Measurements from ENCODE around the gene STAC2. TPM values are rescaled to one million over a fixed set of nuclear protein-coding genes. Genes with fewer than 3 reads are reported as not detected.

STAC2 gene
- total RNA-seq, 4 donors from 2014 or later: 0.20 to 0.30 TPM; not detected in 2

GRCh38 chr17:39181303-39181702 lies 44.4 kb downstream of the STAC2 start:
- Histone ChIP-seq H3K27me3 (no peaks in the 10 kb centered on the region), H3K36me3 (peaks cover 0 to 89% (median 0%) of the 10 kb centered on the region in 3 donors), H3K9me3 (no peaks in the 10 kb centered on the region), H3K27ac (no peak overlapping the region), H3K4me1 (no peaks in the 10 kb centered on the region), H3K4me3 (no peak overlapping the region)
- WGBS, 2 donors: 90 to 91% methylated on average over 5 of the region's 5 CpGs
- DNase-seq (ENCODE audit: low spot score in 2 of 2): no peak
- TF ChIP-seq EP300 (IDR thresholded peaks at IDR 0.05) (no peak), POLR2A (IDR thresholded peaks at IDR 0.05) (no peak), CTCF (IDR thresholded peaks at IDR 0.05) (no peak)

DNA sequence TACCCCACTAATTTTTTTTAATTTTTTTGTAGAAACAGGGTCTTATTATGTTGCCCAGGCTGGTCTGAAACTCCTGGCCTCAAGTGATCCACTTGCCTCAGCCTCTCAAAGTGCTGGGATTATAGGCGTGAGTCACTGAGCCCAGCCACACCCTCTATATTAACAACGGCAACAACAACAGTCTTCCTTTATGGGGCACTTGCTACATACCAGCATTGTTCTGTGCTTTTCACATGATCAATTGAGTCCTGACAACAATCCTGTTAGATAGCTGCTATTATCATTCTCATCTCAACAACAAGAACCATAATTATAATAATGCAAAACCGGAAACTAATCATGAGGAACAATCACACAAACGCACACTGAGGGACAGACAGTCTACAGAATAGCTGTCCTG lies 47.2 kb downstream of the STAC2 start:
- WGBS, 2 donors: 52 to 67% methylated on average over 4 of the region's 4 CpGs
- Histone ChIP-seq H3K27ac (peak overlapping the region in 1 of 4 donors; percentile 1), H3K9me3 (no peaks in the 10 kb centered on the region), H3K4me3 (no peak overlapping the region), H3K27me3 (no peaks in the 10 kb centered on the region), H3K36me3 (peaks cover 0 to 74% (median 0%) of the 10 kb centered on the region in 3 donors), H3K4me1 (peaks cover 0 to 12% (median 4%) of the 10 kb centered on the region in 4 donors)
- TF ChIP-seq POLR2A (IDR thresholded peaks at IDR 0.05): no peak
- TF ChIP-seq EP300 (IDR thresholded peaks at IDR 0.05): no peak
- DNase-seq (ENCODE audit: low spot score in 2 of 2): no peak

DNA sequence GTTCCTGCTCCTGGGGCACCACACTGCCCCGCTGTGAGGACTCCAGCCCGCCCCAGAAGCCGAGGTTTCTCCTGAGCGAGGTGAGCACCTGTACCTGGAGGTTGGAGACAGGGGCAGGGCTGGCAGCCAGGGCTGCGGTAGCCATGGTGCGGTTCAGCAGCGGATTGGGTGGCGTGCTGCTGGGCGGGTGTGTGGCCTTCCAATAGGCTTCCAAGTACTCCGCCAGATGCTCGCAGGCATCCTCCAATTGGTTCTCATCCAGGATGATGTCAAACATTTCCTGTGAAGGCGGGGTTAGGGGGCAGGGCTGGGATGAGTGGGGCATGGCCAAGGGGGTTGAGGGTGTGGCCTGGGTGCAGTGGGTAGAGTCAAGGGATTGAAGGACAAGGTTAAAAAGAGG lies 48.5 kb downstream of the STAC2 start:
- H3K4me1 ChIP-seq: peaks cover 0 to 12% (median 4%) of the 10 kb centered on the region in 4 donors
- no peak for DNase-seq (ENCODE audit: low spot score in 2 of 2)
- no peak overlapping the region for H3K27ac ChIP-seq
- TF ChIP-seq EP300 (IDR thresholded peaks at IDR 0.05) (no peak), POLR2A (IDR thresholded peaks at IDR 0.05) (no peak), CTCF (IDR thresholded peaks at IDR 0.05) (no peak)
- H3K27me3 ChIP-seq: no peaks in the 10 kb centered on the region
- H3K36me3 ChIP-seq: peaks cover 0 to 61% (median 0%) of the 10 kb centered on the region in 3 donors
- H3K9me3 ChIP-seq: no peaks in the 10 kb centered on the region
- WGBS, 2 donors: 87% methylated on average over 8 to 12 of the region's 12 CpGs
- no peak overlapping the region for H3K4me3 ChIP-seq

- WGBS, 2 donors: 62 to 71% methylated on average over 10 of the region's 10 CpGs
- H3K27me3 ChIP-seq: no peaks in the 10 kb centered on the region
- no peaks in the 10 kb centered on the region for H3K9me3 ChIP-seq
- no peak for TF ChIP-seq POLR2A (IDR thresholded peaks at IDR 0.05)
- no peak for TF ChIP-seq EP300 (IDR thresholded peaks at IDR 0.05)
- no peak for TF ChIP-seq CTCF (IDR thresholded peaks at IDR 0.05)
- H3K4me3 ChIP-seq: no peak overlapping the region
- peaks cover 0 to 46% (median 0%) of the 10 kb centered on the region in 3 donors for H3K36me3 ChIP-seq
- no peak for DNase-seq (ENCODE audit: low spot score in 2 of 2)
- peaks cover 0 to 12% (median 4%) of the 10 kb centered on the region in 4 donors for H3K4me1 ChIP-seq
- H3K27ac ChIP-seq: no peak overlapping the region
These were observed 50.1 kb downstream of the STAC2 start for GRCh38 chr17:39175695-39176093.

DNA sequence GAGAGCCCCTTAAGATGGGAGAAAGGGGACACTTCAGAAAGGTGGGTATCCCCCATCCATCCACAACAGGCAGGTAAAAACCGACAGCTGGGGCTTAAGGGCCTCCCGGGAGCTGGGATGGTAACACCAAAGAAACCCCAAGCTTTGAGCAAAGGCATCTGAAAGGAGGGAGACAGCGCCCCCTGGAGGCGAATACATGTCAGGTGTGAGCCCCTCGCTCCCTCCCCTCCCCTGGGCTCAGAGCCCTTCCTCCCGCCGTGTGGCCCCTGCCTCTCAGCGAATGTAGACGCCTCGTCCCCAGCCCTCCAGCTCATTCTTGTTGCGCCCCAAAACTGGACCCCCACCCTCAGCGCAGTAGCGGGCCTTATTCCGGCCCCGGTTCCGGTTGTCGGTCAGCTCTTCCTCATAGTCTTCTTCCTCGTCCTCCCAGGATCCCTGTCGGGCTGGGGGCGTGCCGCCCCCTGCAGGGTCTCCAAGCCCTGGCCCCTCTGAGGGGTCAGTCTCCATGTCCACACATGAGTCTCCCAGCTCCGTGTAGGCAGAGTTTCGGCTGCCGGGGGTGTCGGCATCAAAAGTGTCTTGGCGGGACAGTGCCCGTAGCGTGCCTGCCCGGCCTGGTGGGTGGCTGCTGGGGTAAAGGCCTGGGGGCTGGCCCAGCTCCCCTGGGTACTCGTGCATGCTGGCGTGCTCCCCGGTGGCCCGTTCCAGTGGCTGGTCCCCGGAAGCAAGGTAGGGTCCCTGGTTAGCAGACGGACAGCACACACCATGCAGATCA lies 50.6 kb downstream of the STAC2 start:
- no peak for TF ChIP-seq POLR2A (IDR thresholded peaks at IDR 0.05)
- TF ChIP-seq CTCF (IDR thresholded peaks at IDR 0.05): peak; percentile 73 to 92 (median 87)
- no peak overlapping the region for H3K27ac ChIP-seq
- H3K9me3 ChIP-seq: no peaks in the 10 kb centered on the region
- WGBS, 2 donors: 46 to 56% methylated on average over 20 to 35 of the region's 35 CpGs
- H3K36me3 ChIP-seq: peaks cover 0 to 40% (median 0%) of the 10 kb centered on the region in 3 donors
- peak; percentile 59 to 72 for DNase-seq (ENCODE audit: low spot score in 2 of 2)
- no peaks in the 10 kb centered on the region for H3K27me3 ChIP-seq
- peaks cover 0 to 12% (median 4%) of the 10 kb centered on the region in 4 donors for H3K4me1 ChIP-seq
- no peak overlapping the region for H3K4me3 ChIP-seq
